Hepatocyte (in vitro differentiated cells): Measurements from ENCODE around the gene LRP1B.

Experiments
- EZH2 ChIP-seq: fragments of 200-600 bp; sonication (generic); IDR thresholded peaks from 2 replicates; pipeline ENCODE4 v1.6.1; 2016; ENCODE audit warnings: antibody characterized with exemption, mild to moderate bottlenecking, borderline replicate concordance
- TF ChIP-seq, protein P1 (sequence below): fragments of 200-600 bp; sonication (generic); IDR thresholded peaks from 2 replicates; pipeline ENCODE4 v1.5.1; 2016; ENCODE audit warnings: antibody characterized with exemption, mild to moderate bottlenecking; ENCODE audit not compliant: poor library complexity

DNA sequence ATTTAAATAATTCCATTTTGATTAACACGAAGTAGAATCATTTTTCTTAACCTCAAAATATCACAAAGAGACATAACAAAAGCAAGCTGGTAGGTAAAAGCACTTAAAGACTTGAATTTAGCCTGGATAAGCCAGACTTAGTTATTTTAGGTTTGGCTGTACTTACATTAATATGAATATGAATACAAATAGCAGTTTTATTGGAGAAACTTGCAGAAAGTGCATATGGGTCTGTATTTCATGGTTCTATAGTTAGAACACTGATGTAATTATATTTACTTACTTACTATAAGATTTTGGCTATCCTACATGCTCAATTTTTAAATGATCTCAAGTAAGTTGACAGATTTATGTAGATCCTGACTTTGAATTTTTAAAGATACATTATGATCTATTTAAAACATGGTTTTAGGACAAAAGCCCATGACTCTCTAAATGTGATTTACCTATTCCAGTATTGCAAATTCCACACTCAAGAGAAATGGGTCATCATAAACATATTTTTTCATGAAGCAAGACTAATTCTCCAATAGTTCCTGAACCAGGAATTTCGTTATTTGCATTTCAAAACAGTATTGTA, 1775.2 kb downstream of the LRP1B start:
- TF ChIP-seq, protein P1, sequence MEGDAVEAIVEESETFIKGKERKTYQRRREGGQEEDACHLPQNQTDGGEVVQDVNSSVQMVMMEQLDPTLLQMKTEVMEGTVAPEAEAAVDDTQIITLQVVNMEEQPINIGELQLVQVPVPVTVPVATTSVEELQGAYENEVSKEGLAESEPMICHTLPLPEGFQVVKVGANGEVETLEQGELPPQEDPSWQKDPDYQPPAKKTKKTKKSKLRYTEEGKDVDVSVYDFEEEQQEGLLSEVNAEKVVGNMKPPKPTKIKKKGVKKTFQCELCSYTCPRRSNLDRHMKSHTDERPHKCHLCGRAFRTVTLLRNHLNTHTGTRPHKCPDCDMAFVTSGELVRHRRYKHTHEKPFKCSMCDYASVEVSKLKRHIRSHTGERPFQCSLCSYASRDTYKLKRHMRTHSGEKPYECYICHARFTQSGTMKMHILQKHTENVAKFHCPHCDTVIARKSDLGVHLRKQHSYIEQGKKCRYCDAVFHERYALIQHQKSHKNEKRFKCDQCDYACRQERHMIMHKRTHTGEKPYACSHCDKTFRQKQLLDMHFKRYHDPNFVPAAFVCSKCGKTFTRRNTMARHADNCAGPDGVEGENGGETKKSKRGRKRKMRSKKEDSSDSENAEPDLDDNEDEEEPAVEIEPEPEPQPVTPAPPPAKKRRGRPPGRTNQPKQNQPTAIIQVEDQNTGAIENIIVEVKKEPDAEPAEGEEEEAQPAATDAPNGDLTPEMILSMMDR = no peak
- no peak for TF ChIP-seq EZH2
